Suppressor macrophage treated with lipopolysaccharide for 4 hours (primary cell): ENCODE results near the gene SH2D3C.
"Not testable (repeated sequence)": the region's sequence is repeated elsewhere in the genome, so short reads cannot be mapped to it uniquely, and the experiment has no call there.

Experiments used
- DNase-seq: peaks from one replicate; pipeline ENCODE4 v3.0.0-alpha.2; 2020

Gene SH2D3C

DNA sequence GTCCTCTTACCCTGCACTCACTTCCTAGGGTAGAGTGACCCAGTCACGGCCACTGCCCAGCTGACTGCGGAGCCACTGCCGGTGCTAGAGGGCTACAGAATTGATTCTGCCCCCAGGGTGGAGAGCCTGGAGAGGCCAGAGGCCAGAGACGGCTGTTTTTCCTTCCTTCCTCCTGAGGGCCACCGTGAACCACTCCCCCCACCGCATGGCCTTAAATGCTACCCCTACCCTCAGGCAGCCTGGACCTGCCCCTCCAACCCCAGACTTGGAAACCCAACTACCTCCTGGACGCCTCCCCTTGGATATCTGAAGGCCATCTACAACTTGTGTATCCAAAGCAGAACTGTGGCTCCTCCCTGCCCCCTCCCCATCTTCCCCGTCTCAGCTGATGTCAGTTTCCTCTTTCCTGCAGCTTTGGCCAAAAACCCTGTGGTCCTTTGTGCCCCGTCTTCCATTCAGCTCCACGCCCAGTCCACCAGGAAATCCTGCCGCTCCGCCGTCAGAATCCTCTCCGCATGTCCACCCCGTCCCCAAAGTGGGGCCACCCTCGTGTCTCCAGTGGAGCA is 16.3 kb downstream of the SH2D3C start:
- peak; percentile 52 for DNase-seq

GRCh38 chr9:127761491-127761956 is 16.9 kb downstream of the SH2D3C start:
- no peak for DNase-seq

GRCh38 chr9:127761061-127761460 is 17.4 kb downstream of the SH2D3C start:
- DNase-seq, result no peak

DNA sequence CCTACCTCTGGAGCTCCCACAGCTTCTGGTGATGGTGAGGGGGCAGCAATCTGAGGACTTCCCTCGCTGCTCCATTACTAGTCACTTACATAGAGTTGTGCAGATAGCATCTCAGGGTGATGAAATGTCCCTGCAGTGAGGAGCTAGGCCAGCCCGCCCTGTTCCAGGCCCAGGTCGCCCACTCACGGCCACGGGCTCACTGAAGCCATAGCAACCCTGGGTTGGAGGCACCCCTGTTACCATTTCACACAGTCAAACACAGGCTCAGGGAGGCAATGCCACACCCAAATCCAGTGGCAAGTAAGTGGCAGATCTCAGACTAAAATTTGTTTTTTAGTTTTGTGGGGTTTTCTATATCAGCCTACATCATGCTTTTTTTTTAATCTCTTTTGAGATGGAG is 19.6 kb downstream of the SH2D3C start:
- DNase-seq, result no peak

DNA sequence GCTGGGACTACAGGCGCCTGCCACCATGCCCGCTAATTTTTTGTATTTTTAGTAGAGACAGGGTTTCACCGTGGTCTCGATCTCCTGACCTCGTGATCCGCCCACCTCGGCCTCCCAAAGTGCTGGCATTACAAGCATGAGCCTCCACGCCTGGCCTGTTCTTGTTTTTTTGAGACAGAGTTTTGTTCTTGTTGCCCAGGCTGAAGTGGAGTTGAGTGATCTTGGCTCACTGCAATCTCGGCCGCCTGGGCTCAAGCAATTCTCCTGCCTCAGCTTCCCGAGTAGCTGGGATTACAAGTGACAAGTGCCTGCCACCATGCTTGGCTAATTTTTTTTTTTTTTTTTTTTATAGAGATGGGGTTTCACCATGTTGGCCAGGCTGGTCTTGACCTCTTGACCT is 21.7 kb downstream of the SH2D3C start:
- DNase-seq, result not testable (repeated sequence)

DNA sequence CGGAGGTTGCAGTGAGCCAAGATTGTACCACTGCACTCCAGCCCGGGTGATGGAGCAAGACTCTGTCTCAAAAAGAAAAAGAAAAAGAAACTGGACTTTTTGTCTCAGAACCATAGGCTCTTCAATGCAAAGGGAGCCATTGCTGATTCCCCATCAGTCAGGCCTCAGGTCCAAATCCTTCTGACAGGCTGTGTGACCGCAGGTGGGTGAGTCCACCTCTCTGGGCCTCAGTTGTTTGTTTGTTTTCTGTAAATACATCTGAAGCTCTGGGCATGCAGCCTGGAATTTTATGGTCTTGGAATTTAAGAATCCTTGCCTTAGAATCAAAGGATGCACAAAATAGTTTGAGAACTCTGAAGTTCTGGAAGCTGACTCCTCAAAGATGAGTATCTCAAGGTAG is 22.2 kb downstream of the SH2D3C start:
- DNase-seq, result no peak

GRCh38 chr9:127755061-127756060 is 23.1 kb downstream of the SH2D3C start:
- no peak for DNase-seq

GRCh38 chr9:127754099-127755060 is 24.1 kb downstream of the SH2D3C start:
- DNase-seq, result no peak

DNA sequence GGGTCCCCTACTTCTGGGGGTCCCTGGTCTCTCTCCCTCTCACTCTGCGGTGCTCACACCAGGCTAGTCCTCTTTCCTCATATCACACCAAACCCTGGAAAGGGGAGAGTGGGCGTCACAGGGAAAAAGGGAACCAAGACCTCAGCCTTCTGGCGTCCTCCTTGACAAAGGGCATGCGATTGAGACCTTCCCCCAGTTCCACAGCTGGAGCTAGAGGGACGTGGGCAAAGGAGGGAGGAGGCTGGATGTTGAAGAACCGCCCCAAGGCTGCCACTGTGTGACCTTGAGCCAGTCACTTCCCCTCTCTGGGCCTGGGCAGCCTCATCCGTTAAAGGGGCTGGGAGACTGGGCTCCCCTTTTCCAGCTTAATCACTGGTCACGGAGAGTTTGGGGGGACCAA is 24.8 kb downstream of the SH2D3C start:
- DNase-seq, result peak; percentile 36

- DNase-seq, result no peak
These were observed 25.3 kb downstream of the SH2D3C start for GRCh38 chr9:127753148-127753547.

DNA sequence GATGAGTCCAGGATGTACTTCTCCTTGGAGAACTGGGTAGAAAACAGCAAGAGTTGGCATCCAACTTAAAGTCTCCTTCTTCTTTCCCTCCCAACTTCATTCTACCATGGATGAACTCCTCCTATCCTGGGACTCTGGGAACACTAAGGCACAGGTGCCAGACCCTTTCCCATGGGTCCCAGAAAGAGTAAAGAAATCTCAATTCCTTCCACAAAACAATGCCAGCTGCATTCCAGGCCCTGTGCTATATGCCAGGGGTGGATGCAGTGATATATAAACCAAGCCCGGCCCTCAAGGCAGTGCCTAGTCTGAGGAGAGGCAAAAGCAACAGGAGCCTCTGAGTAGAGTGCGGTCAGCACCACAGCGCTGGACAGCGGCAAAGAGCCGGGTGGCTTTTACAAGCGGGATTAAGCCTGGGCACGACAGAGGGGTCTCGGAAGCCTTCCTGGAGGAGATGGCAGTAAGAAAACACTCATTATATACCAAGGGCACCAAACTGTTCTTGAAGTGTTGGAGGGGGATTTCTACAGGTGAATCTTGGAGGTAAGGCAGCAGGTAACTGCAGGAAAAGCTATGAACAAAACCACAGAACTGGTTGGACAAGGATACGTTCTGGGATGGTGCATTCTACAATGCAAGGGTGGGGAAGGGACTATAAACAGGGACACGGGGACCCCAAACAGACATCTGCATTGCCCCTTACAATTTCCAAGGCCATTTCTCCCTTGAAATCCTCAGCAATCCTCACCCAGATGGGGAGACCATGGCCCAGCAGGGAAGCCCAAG is 27.0 kb downstream of the SH2D3C start:
- no peak for DNase-seq

GRCh38 chr9:127749090-127749787 is 29.2 kb downstream of the SH2D3C start:
- no peak for DNase-seq

DNA sequence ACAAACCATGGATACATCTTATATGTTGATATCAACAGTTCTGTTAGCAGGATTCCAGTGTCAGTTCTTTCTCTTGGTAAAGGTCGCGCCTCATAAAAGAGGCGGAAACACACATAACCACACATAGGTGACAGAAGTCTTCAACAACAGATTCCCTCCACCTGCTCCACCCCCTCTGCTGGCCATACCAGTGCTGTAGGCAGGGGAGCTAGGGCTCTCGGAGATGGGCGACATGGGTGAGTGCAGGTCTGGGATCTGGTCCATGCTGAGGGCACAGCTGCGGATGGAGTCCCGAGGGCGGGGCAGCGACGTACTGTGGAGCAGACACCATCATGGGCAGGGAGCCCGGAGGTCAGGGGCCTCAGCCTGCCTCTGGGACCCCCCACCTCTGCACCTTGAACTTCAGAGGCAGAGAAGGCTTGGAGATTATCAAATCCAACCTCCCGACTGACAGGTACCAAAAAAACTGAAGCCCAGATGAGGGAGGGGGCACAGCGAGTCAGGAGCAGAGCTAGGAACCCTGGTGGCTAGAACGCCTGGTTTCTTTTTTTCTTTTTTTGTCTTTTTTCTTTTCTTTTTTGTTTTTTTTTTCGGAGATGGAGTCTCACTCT is 31.4 kb downstream of the SH2D3C start:
- no peak for DNase-seq

- DNase-seq, result no peak
These were observed 33.9 kb downstream of the SH2D3C start for GRCh38 chr9:127744398-127745110.

GRCh38 chr9:127742435-127743088 is 35.9 kb downstream of the SH2D3C start:
- no peak for DNase-seq

GRCh38 chr9:127741831-127742434 is 36.5 kb downstream of the SH2D3C start:
- DNase-seq, result no peak

GRCh38 chr9:127739614-127740330 is 38.7 kb downstream of the SH2D3C start:
- DNase-seq, result peak; percentile 13

GRCh38 chr9:127738666-127739065 is 39.8 kb downstream of the SH2D3C start:
- no peak for DNase-seq
